Measurements from ENCODE around the gene PEG3. TPM values are rescaled to one million over a fixed set of nuclear protein-coding genes. Genes with fewer than 3 reads are reported as not detected.

The PEG3 gene
- total RNA-seq, 3 donors from 2014 or later (not counting 1 experiment from before 2014, with no cell fraction given): not detected

DNA sequence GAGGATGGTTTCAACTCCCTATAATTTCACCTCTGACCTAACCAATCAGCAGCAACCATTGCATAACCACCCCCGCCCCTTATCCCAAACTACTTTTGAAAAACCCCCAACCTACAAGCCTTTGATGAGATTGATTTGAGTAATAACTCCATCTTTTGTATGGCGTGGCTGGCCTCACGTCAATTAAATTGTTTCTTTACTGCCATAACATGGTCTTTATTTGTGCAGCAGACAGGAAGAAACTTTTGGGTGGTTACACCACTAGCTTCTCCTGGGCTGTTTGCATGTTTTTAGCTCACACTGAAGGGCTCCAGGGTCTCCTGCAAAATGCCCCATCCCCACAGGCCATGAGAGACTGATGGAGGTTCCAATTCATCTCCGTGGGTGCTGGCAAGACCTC lies 34.0 kb upstream of the PEG3 start:
- Histone ChIP-seq H3K27me3 (ENCODE audit: control insufficient read depth, insufficient read depth, low read length) (no peaks in the 10 kb centered on the region), H3K9me3 (ENCODE audit: control insufficient read depth, insufficient read depth, low read length) (peaks cover 35% of the 10 kb centered on the region), H3K4me1 (ENCODE audit: control insufficient read depth, insufficient read depth, low read length) (no peaks in the 10 kb centered on the region), H3K4me3 (ENCODE audit: low read length) (no peak overlapping the region), H3K36me3 (ENCODE audit: control insufficient read depth, insufficient read depth, low read length) (no peaks in the 10 kb centered on the region), H3K27ac (ENCODE audit: low read length) (no peak overlapping the region)
- no peak for DNase-seq
- Mint-ChIP-seq H3K9me3 (peaks cover 22 to 23% of the 10 kb centered on the region in 2 donors), H3K4me3 (no peak overlapping the region), H3K27me3 (ENCODE audit: low read depth in 2 of 2) (no peaks in the 10 kb centered on the region), H3K36me3 (peaks cover 17% of the 10 kb centered on the region), H3K27ac (no peak overlapping the region), H3K4me1 (no peaks in the 10 kb centered on the region)
- intact Hi-C loops (cut with micrococcal nuclease): no loop called here
- no peak for TF ChIP-seq CTCF (IDR thresholded peaks at IDR 0.05)
- no peak for ATAC-seq
- WGBS (ENCODE audit: insufficient coverage): 89% methylated on average over 4 of the region's 4 CpGs

GRCh38 chr19:56873493-56873892 lies 33.0 kb upstream of the PEG3 start:
- no peak for ATAC-seq
- intact Hi-C loops (cut with micrococcal nuclease): no loop called here
- WGBS (ENCODE audit: insufficient coverage): 82% methylated on average over 5 of the region's 5 CpGs
- H3K36me3 ChIP-seq (ENCODE audit: control insufficient read depth, insufficient read depth, low read length): no peaks in the 10 kb centered on the region
- peaks cover 38% of the 10 kb centered on the region for H3K9me3 ChIP-seq (ENCODE audit: control insufficient read depth, insufficient read depth, low read length)
- H3K27me3 ChIP-seq (ENCODE audit: control insufficient read depth, insufficient read depth, low read length): no peaks in the 10 kb centered on the region
- Mint-ChIP-seq H3K36me3 (peaks cover 17% of the 10 kb centered on the region), H3K27ac (no peak overlapping the region), H3K4me1 (no peaks in the 10 kb centered on the region), H3K9me3 (peaks cover 22 to 26% of the 10 kb centered on the region in 2 donors), H3K27me3 (ENCODE audit: low read depth in 2 of 2) (no peaks in the 10 kb centered on the region), H3K4me3 (no peak overlapping the region)
- H3K4me1 ChIP-seq (ENCODE audit: control insufficient read depth, insufficient read depth, low read length): no peaks in the 10 kb centered on the region
- no peak for TF ChIP-seq CTCF (IDR thresholded peaks at IDR 0.05)
- no peak overlapping the region for H3K27ac ChIP-seq (ENCODE audit: low read length)
- DNase-seq: no peak
- no peak overlapping the region for H3K4me3 ChIP-seq (ENCODE audit: low read length)

DNA sequence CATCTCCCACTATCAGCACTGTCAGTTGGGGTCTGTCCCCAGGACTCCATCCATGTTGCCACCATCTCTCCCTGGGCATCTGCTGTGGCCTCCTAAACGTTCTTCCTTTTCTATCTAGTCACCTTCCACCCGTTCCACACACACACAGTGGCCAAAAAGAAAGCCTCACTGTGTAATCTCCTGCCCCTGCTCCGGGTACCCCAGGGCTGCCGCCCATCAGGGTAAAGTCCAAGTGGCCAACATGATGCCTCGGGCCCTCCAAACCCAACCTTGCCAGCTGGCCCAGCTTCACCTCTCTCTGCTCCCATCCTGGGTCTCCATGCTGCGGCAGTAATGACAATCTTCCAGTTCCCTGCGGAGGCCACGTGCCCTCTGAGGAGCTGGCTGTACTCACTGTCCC lies 29.4 kb upstream of the PEG3 start:
- Histone ChIP-seq H3K36me3 (ENCODE audit: control insufficient read depth, insufficient read depth, low read length) (no peaks in the 10 kb centered on the region), H3K4me1 (ENCODE audit: control insufficient read depth, insufficient read depth, low read length) (no peaks in the 10 kb centered on the region), H3K4me3 (ENCODE audit: low read length) (no peak overlapping the region), H3K9me3 (ENCODE audit: control insufficient read depth, insufficient read depth, low read length) (peaks cover 26% of the 10 kb centered on the region), H3K27me3 (ENCODE audit: control insufficient read depth, insufficient read depth, low read length) (no peaks in the 10 kb centered on the region), H3K27ac (ENCODE audit: low read length) (no peak overlapping the region)
- 83% methylated on average over 8 of the region's 8 CpGs for WGBS (ENCODE audit: insufficient coverage)
- TF ChIP-seq CTCF (IDR thresholded peaks at IDR 0.05): no peak
- H3K4me1 Mint-ChIP-seq: no peaks in the 10 kb centered on the region
- H3K27me3 Mint-ChIP-seq (ENCODE audit: low read depth in 2 of 2): no peaks in the 10 kb centered on the region
- intact Hi-C loops (cut with micrococcal nuclease): no loop called here
- DNase-seq (no peak), ATAC-seq (no peak)
- no peak overlapping the region for H3K27ac Mint-ChIP-seq
- peaks cover 13% of the 10 kb centered on the region for H3K36me3 Mint-ChIP-seq
- peaks cover 21 to 22% of the 10 kb centered on the region in 2 donors for H3K9me3 Mint-ChIP-seq
- no peak overlapping the region for H3K4me3 Mint-ChIP-seq

- Histone ChIP-seq H3K36me3 (ENCODE audit: control insufficient read depth, insufficient read depth, low read length) (no peaks in the 10 kb centered on the region), H3K27me3 (ENCODE audit: control insufficient read depth, insufficient read depth, low read length) (no peaks in the 10 kb centered on the region), H3K27ac (ENCODE audit: low read length) (no peak overlapping the region), H3K4me3 (ENCODE audit: low read length) (no peak overlapping the region), H3K4me1 (ENCODE audit: control insufficient read depth, insufficient read depth, low read length) (no peaks in the 10 kb centered on the region), H3K9me3 (ENCODE audit: control insufficient read depth, insufficient read depth, low read length) (peaks cover 27% of the 10 kb centered on the region)
- Mint-ChIP-seq H3K9me3 (peaks cover 19 to 25% of the 10 kb centered on the region in 2 donors), H3K27ac (no peak overlapping the region), H3K27me3 (ENCODE audit: low read depth in 2 of 2) (no peaks in the 10 kb centered on the region), H3K4me3 (no peak overlapping the region), H3K36me3 (peaks cover 8% of the 10 kb centered on the region), H3K4me1 (no peaks in the 10 kb centered on the region)
- ATAC-seq (no peak), DNase-seq (no peak)
- no peak for TF ChIP-seq CTCF (IDR thresholded peaks at IDR 0.05)
- intact Hi-C loops (cut with micrococcal nuclease): no loop called here
- 94% methylated on average over 1 of the region's 1 CpG for WGBS (ENCODE audit: insufficient coverage)
Observed at GRCh38 chr19:56868446-56868845, 27.9 kb upstream of the PEG3 start.
